Stimulated activated CD4-positive, alpha-beta T cell treated with anti-CD3 and anti-CD28 coated beads, Interleukin-2, amount 100 ng/mL, for 4 hours (primary cell): ENCODE results near the gene OSBPL2.

Experiments
- DNase-seq: peaks from one replicate; pipeline ENCODE4 v3.0.0-alpha.2; 2020; ENCODE audit warnings: low read depth

OSBPL2 gene

GRCh38 chr20:62285151-62285550 lies 46.8 kb downstream of the OSBPL2 start:
- no peak for DNase-seq

GRCh38 chr20:62285722-62286121 lies 47.4 kb downstream of the OSBPL2 start:
- DNase-seq: no peak

GRCh38 chr20:62286493-62287064 lies 48.3 kb downstream of the OSBPL2 start:
- DNase-seq: no peak

- no peak for DNase-seq
These were observed 48.8 kb downstream of the OSBPL2 start for GRCh38 chr20:62287129-62287528.

- DNase-seq: no peak
These were observed 49.6 kb downstream of the OSBPL2 start for GRCh38 chr20:62287759-62288534.

- no peak for DNase-seq
These were observed 50.3 kb downstream of the OSBPL2 start for GRCh38 chr20:62288535-62289105.

- no peak for DNase-seq
These were observed 50.8 kb downstream of the OSBPL2 start for GRCh38 chr20:62289131-62289530.

GRCh38 chr20:62289898-62290297 lies 51.6 kb downstream of the OSBPL2 start:
- no peak for DNase-seq

- no peak for DNase-seq
These were observed 53.1 kb downstream of the OSBPL2 start for GRCh38 chr20:62291251-62292066.

- no peak for DNase-seq
These were observed 53.8 kb downstream of the OSBPL2 start for GRCh38 chr20:62292108-62292507.

GRCh38 chr20:62293111-62293784 lies 54.9 kb downstream of the OSBPL2 start:
- DNase-seq: no peak

GRCh38 chr20:62293946-62294345 lies 55.6 kb downstream of the OSBPL2 start:
- DNase-seq: no peak

GRCh38 chr20:62294516-62294915 lies 56.2 kb downstream of the OSBPL2 start:
- no peak for DNase-seq

- no peak for DNase-seq
These were observed 58.6 kb downstream of the OSBPL2 start for GRCh38 chr20:62296724-62297448.

- no peak for DNase-seq
These were observed 59.3 kb downstream of the OSBPL2 start for GRCh38 chr20:62297449-62298227.

- DNase-seq: no peak
These were observed 60.4 kb downstream of the OSBPL2 start for GRCh38 chr20:62298577-62299249.

GRCh38 chr20:62299666-62300236 lies 61.4 kb downstream of the OSBPL2 start:
- no peak for DNase-seq

- no peak for DNase-seq
These were observed 62.0 kb downstream of the OSBPL2 start for GRCh38 chr20:62300319-62300718.

GRCh38 chr20:62301111-62301668 lies 62.9 kb downstream of the OSBPL2 start:
- no peak for DNase-seq
